Measurements from ENCODE around the gene CSNK1D.
A peak's percentile ranks its signal among the peaks of the same experiment; 100 is the strongest.

The CSNK1D gene

DNA sequence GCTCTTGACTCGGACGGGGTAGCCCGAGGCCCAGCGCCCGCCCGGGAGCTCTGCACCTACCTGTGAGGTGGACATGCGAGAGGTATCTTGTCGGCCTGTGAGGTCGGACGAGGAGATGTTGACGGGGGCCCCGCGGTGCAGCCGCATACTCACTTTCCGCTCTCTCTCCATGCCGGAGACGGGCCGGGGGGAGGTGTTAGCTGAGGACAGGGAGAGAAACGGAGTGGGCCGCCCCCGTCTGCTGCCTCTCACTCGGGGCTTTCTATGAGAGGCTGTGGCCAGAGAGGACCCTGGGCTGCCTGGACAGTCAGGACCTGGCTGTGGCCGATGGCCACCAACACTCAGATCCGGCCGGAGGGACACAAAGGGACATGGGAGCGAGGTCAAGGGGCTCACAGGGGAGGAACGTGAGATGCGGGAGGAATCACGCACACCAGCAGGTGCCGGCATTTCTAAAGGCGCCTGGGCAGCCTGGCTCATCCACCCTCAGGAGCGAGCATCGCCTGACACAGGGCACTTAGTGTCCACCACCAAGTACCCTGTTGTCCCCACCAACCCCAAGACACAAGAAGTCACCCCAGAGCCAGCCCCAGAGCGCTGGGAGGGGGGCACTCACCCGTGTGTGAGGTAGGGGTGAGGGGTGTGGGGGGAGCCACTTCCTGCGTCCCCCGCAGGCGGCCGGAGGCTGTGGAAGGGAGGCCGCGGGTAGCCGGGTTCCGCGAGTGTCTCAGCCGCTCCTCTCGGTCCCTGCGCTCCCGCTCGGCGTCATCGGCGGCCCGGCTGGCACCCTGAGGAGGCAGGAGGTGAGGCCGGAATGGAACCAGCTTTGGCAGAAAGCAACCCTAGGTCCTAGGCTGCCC lies 24.5 kb downstream of the CSNK1D start:
- CTCF ChIA-PET: interaction anchor here (1.4 to 3.4 kb wide), 2 partner anchors 13 to 72 kb away, joined by 4 to 15 read pairs; no protein-coding TSS in a partner anchor
- H3K27ac ChIP-seq (ENCODE audit: extremely low read depth, low read depth, low read length): peak overlapping the region; percentile 16; the same call in 1 of the 2 replicates
- POLR2A ChIA-PET: no interaction called here
- no peaks in the 10 kb centered on the region for H3K9me3 ChIP-seq (ENCODE audit: control insufficient read depth, insufficient read depth, low read depth, low read length)
- TF ChIP-seq, protein P1, sequence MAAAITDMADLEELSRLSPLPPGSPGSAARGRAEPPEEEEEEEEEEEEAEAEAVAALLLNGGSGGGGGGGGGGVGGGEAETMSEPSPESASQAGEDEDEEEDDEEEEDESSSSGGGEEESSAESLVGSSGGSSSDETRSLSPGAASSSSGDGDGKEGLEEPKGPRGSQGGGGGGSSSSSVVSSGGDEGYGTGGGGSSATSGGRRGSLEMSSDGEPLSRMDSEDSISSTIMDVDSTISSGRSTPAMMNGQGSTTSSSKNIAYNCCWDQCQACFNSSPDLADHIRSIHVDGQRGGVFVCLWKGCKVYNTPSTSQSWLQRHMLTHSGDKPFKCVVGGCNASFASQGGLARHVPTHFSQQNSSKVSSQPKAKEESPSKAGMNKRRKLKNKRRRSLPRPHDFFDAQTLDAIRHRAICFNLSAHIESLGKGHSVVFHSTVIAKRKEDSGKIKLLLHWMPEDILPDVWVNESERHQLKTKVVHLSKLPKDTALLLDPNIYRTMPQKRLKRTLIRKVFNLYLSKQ (tag by site-specific recombination; IDR thresholded peaks at IDR 0.05; ENCODE audit: borderline replicate concordance): no peak
- TF ChIP-seq, protein P2, sequence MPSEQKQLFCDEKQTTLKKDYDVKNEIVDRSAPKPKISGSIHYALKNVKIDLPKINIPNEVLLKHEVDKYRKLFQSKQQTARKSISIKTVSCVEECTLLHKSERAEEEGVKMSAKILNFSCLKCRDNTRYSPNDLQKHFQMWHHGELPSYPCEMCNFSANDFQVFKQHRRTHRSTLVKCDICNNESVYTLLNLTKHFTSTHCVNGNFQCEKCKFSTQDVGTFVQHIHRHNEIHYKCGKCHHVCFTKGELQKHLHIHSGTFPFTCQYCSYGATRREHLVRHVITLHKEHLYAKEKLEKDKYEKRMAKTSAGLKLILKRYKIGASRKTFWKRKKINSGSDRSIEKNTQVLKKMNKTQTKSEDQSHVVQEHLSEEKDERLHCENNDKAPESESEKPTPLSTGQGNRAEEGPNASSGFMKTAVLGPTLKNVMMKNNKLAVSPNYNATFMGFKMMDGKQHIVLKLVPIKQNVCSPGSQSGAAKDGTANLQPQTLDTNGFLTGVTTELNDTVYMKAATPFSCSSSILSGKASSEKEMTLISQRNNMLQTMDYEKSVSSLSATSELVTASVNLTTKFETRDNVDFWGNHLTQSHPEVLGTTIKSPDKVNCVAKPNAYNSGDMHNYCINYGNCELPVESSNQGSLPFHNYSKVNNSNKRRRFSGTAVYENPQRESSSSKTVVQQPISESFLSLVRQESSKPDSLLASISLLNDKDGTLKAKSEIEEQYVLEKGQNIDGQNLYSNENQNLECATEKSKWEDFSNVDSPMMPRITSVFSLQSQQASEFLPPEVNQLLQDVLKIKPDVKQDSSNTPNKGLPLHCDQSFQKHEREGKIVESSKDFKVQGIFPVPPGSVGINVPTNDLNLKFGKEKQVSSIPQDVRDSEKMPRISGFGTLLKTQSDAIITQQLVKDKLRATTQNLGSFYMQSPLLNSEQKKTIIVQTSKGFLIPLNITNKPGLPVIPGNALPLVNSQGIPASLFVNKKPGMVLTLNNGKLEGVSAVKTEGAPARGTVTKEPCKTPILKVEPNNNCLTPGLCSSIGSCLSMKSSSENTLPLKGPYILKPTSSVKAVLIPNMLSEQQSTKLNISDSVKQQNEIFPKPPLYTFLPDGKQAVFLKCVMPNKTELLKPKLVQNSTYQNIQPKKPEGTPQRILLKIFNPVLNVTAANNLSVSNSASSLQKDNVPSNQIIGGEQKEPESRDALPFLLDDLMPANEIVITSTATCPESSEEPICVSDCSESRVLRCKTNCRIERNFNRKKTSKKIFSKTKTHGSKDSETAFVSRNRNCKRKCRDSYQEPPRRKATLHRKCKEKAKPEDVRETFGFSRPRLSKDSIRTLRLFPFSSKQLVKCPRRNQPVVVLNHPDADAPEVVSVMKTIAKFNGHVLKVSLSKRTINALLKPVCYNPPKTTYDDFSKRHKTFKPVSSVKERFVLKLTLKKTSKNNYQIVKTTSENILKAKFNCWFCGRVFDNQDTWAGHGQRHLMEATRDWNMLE (tag by site-specific recombination; conservative IDR thresholded peaks at IDR 0.05; ENCODE audit: low read depth): no peak
- TF ChIP-seq, protein P3, sequence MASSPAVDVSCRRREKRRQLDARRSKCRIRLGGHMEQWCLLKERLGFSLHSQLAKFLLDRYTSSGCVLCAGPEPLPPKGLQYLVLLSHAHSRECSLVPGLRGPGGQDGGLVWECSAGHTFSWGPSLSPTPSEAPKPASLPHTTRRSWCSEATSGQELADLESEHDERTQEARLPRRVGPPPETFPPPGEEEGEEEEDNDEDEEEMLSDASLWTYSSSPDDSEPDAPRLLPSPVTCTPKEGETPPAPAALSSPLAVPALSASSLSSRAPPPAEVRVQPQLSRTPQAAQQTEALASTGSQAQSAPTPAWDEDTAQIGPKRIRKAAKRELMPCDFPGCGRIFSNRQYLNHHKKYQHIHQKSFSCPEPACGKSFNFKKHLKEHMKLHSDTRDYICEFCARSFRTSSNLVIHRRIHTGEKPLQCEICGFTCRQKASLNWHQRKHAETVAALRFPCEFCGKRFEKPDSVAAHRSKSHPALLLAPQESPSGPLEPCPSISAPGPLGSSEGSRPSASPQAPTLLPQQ (tag by site-specific recombination; IDR thresholded peaks at IDR 0.05): no peak
- TF ChIP-seq, protein P4, sequence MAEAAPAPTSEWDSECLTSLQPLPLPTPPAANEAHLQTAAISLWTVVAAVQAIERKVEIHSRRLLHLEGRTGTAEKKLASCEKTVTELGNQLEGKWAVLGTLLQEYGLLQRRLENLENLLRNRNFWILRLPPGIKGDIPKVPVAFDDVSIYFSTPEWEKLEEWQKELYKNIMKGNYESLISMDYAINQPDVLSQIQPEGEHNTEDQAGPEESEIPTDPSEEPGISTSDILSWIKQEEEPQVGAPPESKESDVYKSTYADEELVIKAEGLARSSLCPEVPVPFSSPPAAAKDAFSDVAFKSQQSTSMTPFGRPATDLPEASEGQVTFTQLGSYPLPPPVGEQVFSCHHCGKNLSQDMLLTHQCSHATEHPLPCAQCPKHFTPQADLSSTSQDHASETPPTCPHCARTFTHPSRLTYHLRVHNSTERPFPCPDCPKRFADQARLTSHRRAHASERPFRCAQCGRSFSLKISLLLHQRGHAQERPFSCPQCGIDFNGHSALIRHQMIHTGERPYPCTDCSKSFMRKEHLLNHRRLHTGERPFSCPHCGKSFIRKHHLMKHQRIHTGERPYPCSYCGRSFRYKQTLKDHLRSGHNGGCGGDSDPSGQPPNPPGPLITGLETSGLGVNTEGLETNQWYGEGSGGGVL (tag by site-specific recombination; IDR thresholded peaks at IDR 0.05): no peak
- no peak for TF ChIP-seq ZNF48 (tag by site-specific recombination; IDR thresholded peaks at IDR 0.05)
- TF ChIP-seq BCL11A (tag by site-specific recombination; IDR thresholded peaks at IDR 0.05; ENCODE audit: low read depth): no peak
- no peak for TF ChIP-seq ZNF37A (tag by site-specific recombination; IDR thresholded peaks at IDR 0.05)
- no peak for TF ChIP-seq KLF16 (tag by site-specific recombination; IDR thresholded peaks at IDR 0.05)
- TF ChIP-seq ZNF433 (tag by site-specific recombination; IDR thresholded peaks at IDR 0.05; ENCODE audit: low read depth): no peak
- no peak for TF ChIP-seq ZNF768 (tag by site-specific recombination; IDR thresholded peaks at IDR 0.05)
- TF ChIP-seq, protein P5, sequence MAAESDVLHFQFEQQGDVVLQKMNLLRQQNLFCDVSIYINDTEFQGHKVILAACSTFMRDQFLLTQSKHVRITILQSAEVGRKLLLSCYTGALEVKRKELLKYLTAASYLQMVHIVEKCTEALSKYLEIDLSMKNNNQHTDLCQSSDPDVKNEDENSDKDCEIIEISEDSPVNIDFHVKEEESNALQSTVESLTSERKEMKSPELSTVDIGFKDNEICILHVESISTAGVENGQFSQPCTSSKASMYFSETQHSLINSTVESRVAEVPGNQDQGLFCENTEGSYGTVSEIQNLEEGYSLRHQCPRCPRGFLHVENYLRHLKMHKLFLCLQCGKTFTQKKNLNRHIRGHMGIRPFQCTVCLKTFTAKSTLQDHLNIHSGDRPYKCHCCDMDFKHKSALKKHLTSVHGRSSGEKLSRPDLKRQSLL (tag by site-specific recombination; IDR thresholded peaks at IDR 0.05): no peak
- no peak for TF ChIP-seq ZNF211 (tag by site-specific recombination; IDR thresholded peaks at IDR 0.05; ENCODE audit: low read depth)
- no peak overlapping the region for H3K4me3 ChIP-seq (ENCODE audit: low read depth, low read length)
- no peaks in the 10 kb centered on the region for H3K4me1 ChIP-seq (ENCODE audit: control insufficient read depth, insufficient read depth, low read length)
- peaks cover 52 to 100% of the 10 kb centered on the region in 2 experiments for H3K36me3 ChIP-seq (ENCODE audit: control insufficient read depth in 2 of 2, insufficient read depth in 1 of 2, low read length in 2 of 2)
